ENCODE measurements around the gene CRYBG2.

Gene CRYBG2

GRCh38 chr1:26283871-26284596 lies 69.9 kb downstream of the CRYBG2 start:
- Mint-ChIP-seq H3K4me1 (ENCODE audit: low read depth) (peaks cover 90% of the 10 kb centered on the region), H3K27ac (peak overlapping the region; percentile 98), H3K27me3 (no peaks in the 10 kb centered on the region), H3K9me3 (no peaks in the 10 kb centered on the region), H3K4me3 (peak overlapping the region; percentile 68), H3K36me3 (ENCODE audit: low read depth) (peaks cover 66% of the 10 kb centered on the region)
- DNase-seq, result no peak

GRCh38 chr1:26283279-26283853 lies 70.6 kb downstream of the CRYBG2 start:
- Mint-ChIP-seq H3K27ac (peak overlapping the region; percentile 98), H3K4me3 (peak overlapping the region; percentile 87), H3K36me3 (ENCODE audit: low read depth) (peaks cover 73% of the 10 kb centered on the region), H3K4me1 (ENCODE audit: low read depth) (peaks cover 90% of the 10 kb centered on the region), H3K27me3 (no peaks in the 10 kb centered on the region), H3K9me3 (no peaks in the 10 kb centered on the region)
- no peak for DNase-seq

- Mint-ChIP-seq H3K36me3 (ENCODE audit: low read depth) (peaks cover 82% of the 10 kb centered on the region), H3K4me3 (peak overlapping the region; percentile 87), H3K4me1 (ENCODE audit: low read depth) (peaks cover 90% of the 10 kb centered on the region)
Observed at GRCh38 chr1:26282401-26282918, 71.5 kb downstream of the CRYBG2 start.

GRCh38 chr1:26281971-26282370 lies 72.0 kb downstream of the CRYBG2 start:
- DNase-seq, result no peak
- Mint-ChIP-seq H3K4me1 (ENCODE audit: low read depth) (peaks cover 90% of the 10 kb centered on the region), H3K4me3 (peak overlapping the region; percentile 87), H3K9me3 (no peaks in the 10 kb centered on the region), H3K27me3 (no peaks in the 10 kb centered on the region), H3K27ac (peak overlapping the region; percentile 98), H3K36me3 (ENCODE audit: low read depth) (peaks cover 87% of the 10 kb centered on the region)

More at GRCh38 chr1:26282401-26282918, 71.5 kb downstream of the CRYBG2 start:
- DNase-seq, result no peak
- no peaks in the 10 kb centered on the region for H3K27me3 Mint-ChIP-seq
- no peaks in the 10 kb centered on the region for H3K9me3 Mint-ChIP-seq
- peak overlapping the region; percentile 98 for H3K27ac Mint-ChIP-seq

- Mint-ChIP-seq H3K9me3 (no peaks in the 10 kb centered on the region), H3K27ac (peak overlapping the region; percentile 98), H3K36me3 (ENCODE audit: low read depth) (peaks cover 93% of the 10 kb centered on the region), H3K27me3 (no peaks in the 10 kb centered on the region), H3K4me1 (ENCODE audit: low read depth) (peaks cover 91% of the 10 kb centered on the region), H3K4me3 (peak overlapping the region; percentile 87)
- DNase-seq, result no peak
Observed at GRCh38 chr1:26281091-26281958, 72.6 kb downstream of the CRYBG2 start.

- DNase-seq, result no peak
- Mint-ChIP-seq H3K4me1 (ENCODE audit: low read depth) (peaks cover 91% of the 10 kb centered on the region), H3K4me3 (peak overlapping the region; percentile 87), H3K27ac (peak overlapping the region; percentile 98), H3K27me3 (no peaks in the 10 kb centered on the region), H3K36me3 (ENCODE audit: low read depth) (peaks cover 92% of the 10 kb centered on the region), H3K9me3 (no peaks in the 10 kb centered on the region)
Observed at GRCh38 chr1:26280333-26281042, 73.4 kb downstream of the CRYBG2 start.

- H3K36me3 Mint-ChIP-seq (ENCODE audit: low read depth), result peaks cover 91% of the 10 kb centered on the region
- H3K27me3 Mint-ChIP-seq, result no peaks in the 10 kb centered on the region
- no peaks in the 10 kb centered on the region for H3K9me3 Mint-ChIP-seq
- DNase-seq, result peak; percentile 90
- H3K4me3 Mint-ChIP-seq, result peak within 1 kb of the TSS; percentile 87
- peaks cover 91% of the 10 kb centered on the region for H3K4me1 Mint-ChIP-seq (ENCODE audit: low read depth)
- H3K27ac Mint-ChIP-seq, result peak within 1 kb of the TSS; percentile 98
Observed at GRCh38 chr1:26279456-26280332, 74.2 kb downstream of the CRYBG2 start, which contains the start of gene SH3BGRL3. SH3BGRL3 (plus strand) TSS chr1:26280086; CDS start chr1:26280156, 70 bp downstream.

GRCh38 chr1:26278724-26279455 lies 75.0 kb downstream of the CRYBG2 start:
- peak; percentile 69 for DNase-seq
- peak overlapping the region; percentile 98 for H3K27ac Mint-ChIP-seq
- H3K36me3 Mint-ChIP-seq (ENCODE audit: low read depth), result peaks cover 90% of the 10 kb centered on the region

GRCh38 chr1:26278303-26278702 lies 75.6 kb downstream of the CRYBG2 start:
- Mint-ChIP-seq H3K27ac (peak overlapping the region; percentile 98), H3K9me3 (no peaks in the 10 kb centered on the region), H3K27me3 (no peaks in the 10 kb centered on the region), H3K4me1 (ENCODE audit: low read depth) (peaks cover 84% of the 10 kb centered on the region), H3K4me3 (peak overlapping the region; percentile 87), H3K36me3 (ENCODE audit: low read depth) (peaks cover 86% of the 10 kb centered on the region)
- no peak for DNase-seq

More at GRCh38 chr1:26278724-26279455, 75.0 kb downstream of the CRYBG2 start:
- peaks cover 90% of the 10 kb centered on the region for H3K4me1 Mint-ChIP-seq (ENCODE audit: low read depth)
- H3K9me3 Mint-ChIP-seq, result no peaks in the 10 kb centered on the region
- H3K27me3 Mint-ChIP-seq, result no peaks in the 10 kb centered on the region
- H3K4me3 Mint-ChIP-seq, result peak overlapping the region; percentile 87

- Mint-ChIP-seq H3K36me3 (ENCODE audit: low read depth) (peaks cover 86% of the 10 kb centered on the region), H3K9me3 (no peaks in the 10 kb centered on the region), H3K4me3 (peak overlapping the region; percentile 87), H3K27ac (peak overlapping the region; percentile 98), H3K27me3 (no peaks in the 10 kb centered on the region), H3K4me1 (ENCODE audit: low read depth) (peaks cover 78% of the 10 kb centered on the region)
- no peak for DNase-seq
Observed at GRCh38 chr1:26277719-26278118, 76.2 kb downstream of the CRYBG2 start.

- Mint-ChIP-seq H3K9me3 (no peaks in the 10 kb centered on the region), H3K27me3 (no peaks in the 10 kb centered on the region), H3K27ac (peak overlapping the region; percentile 98), H3K4me3 (peak overlapping the region; percentile 64), H3K4me1 (ENCODE audit: low read depth) (peaks cover 74% of the 10 kb centered on the region), H3K36me3 (ENCODE audit: low read depth) (peaks cover 84% of the 10 kb centered on the region)
- DNase-seq, result no peak
Observed at GRCh38 chr1:26277261-26277661, 76.7 kb downstream of the CRYBG2 start.

GRCh38 chr1:26276432-26276838 lies 77.5 kb downstream of the CRYBG2 start:
- H3K4me1 Mint-ChIP-seq (ENCODE audit: low read depth), result peaks cover 65% of the 10 kb centered on the region
- H3K27ac Mint-ChIP-seq, result peak overlapping the region; percentile 98
- DNase-seq, result no peak
- H3K9me3 Mint-ChIP-seq, result no peaks in the 10 kb centered on the region
- H3K36me3 Mint-ChIP-seq (ENCODE audit: low read depth), result peaks cover 84% of the 10 kb centered on the region
- H3K4me3 Mint-ChIP-seq, result peak overlapping the region; percentile 64
- H3K27me3 Mint-ChIP-seq, result no peaks in the 10 kb centered on the region
